IMR-90 (cell line): ENCODE data around the gene SBNO1. TPM values are rescaled to one million over a fixed set of nuclear protein-coding genes. Genes with fewer than 3 reads are reported as not detected.

Experiments used
- ATAC-seq: fragments of 200-7000 bp; cut with Tn5 transposase; 2 replicates; pipeline ENCODE4 v1.9.1; 2020; ENCODE audit warnings: low read depth, mild to moderate bottlenecking, moderate library complexity
- BruUV-seq: library from RNA; stranded (reverse); fragments of 400-500 nt; replicated peaks from 2 replicates; lab custom pipeline; 2021; lab: Mats Ljungman, UMichigan
- CTCF ChIA-PET: fragments of 300-600 bp; formaldehyde crosslinking; extraction: SDS; loops from one replicate; lab custom pipeline; 2021; ENCODE audit warnings: antibody characterized with exemption; lab: Yijun Ruan, JAX
- POLR2A ChIA-PET: fragments of 300-600 bp; sonication (Branson Sonifier 250); formaldehyde crosslinking; loops from one replicate; lab custom pipeline; 2022; ENCODE audit warnings: antibody characterized with exemption; ENCODE audit not compliant: unreplicated experiment; lab: Charles Lee
- DNase-seq: peaks from one replicate; pipeline ENCODE4 v3.0.0; 2013
- H2AFZ ChIP-seq: replicated peaks from 2 replicates; pipeline ENCODE3; 2013; ENCODE audit warnings: low read length, mild to moderate bottlenecking; ENCODE audit not compliant: poor library complexity
- H2AK5ac ChIP-seq: 2 replicates; pipeline ENCODE4 v1.6.1; 2013; ENCODE audit warnings: low read depth, low read length, inconsistent platforms
- H2AK9ac ChIP-seq: replicated peaks from 2 replicates; pipeline ENCODE3; 2013; ENCODE audit warnings: mild to moderate bottlenecking, low read depth, low read length, moderate library complexity; ENCODE audit not compliant: poor library complexity
- H2BK120ac ChIP-seq: 2 replicates; pipeline ENCODE4 v1.6.1; 2013; ENCODE audit warnings: low read depth, low read length, inconsistent platforms
- H2BK15ac ChIP-seq: 3 replicates; pipeline ENCODE4 v1.6.1; 2013; ENCODE audit warnings: low read depth, low read length, inconsistent platforms
- H2BK20ac ChIP-seq: 2 replicates; pipeline ENCODE4 v1.6.1; 2013; ENCODE audit warnings: low read depth, mild to moderate bottlenecking, inconsistent platforms, low read length, moderate library complexity
- H2BK5ac ChIP-seq: 2 replicates; pipeline ENCODE4 v1.6.1; 2013; ENCODE audit warnings: mild to moderate bottlenecking, low read depth, low read length, inconsistent platforms; ENCODE audit not compliant: poor library complexity, severe bottlenecking
- H3K14ac ChIP-seq: replicated peaks from 2 replicates; pipeline ENCODE4 v1.6.1; 2013; ENCODE audit warnings: low read depth, low read length, inconsistent platforms
- H3K18ac ChIP-seq: 2 replicates; pipeline ENCODE4 v1.6.1; 2013; ENCODE audit warnings: low read depth, low read length, control low read depth
- H3K23ac ChIP-seq: 2 replicates; pipeline ENCODE4 v1.6.1; 2013; ENCODE audit warnings: low read depth, low read length, inconsistent platforms
- H3K27ac ChIP-seq: 2 replicates; pipeline ENCODE4 v1.5.1; 2013; ENCODE audit warnings: mild to moderate bottlenecking, control low read depth, low read length; ENCODE audit not compliant: insufficient read depth
- H3K27me3 ChIP-seq: 2 replicates; pipeline ENCODE4 v1.6.1; 2013; ENCODE audit warnings: low read length; ENCODE audit not compliant: control insufficient read depth, insufficient read depth
- H3K36me3 ChIP-seq: 2 replicates; pipeline ENCODE4 v1.6.1; 2013; ENCODE audit warnings: low read length, mixed read lengths; ENCODE audit not compliant: control insufficient read depth, insufficient read depth
- H3K4ac ChIP-seq: 2 replicates; pipeline ENCODE4 v1.6.1; 2013; ENCODE audit warnings: low read depth, low read length, inconsistent platforms
- H3K4me1 ChIP-seq: 2 replicates; pipeline ENCODE4 v1.6.1; 2013; ENCODE audit warnings: low read length, mixed read lengths; ENCODE audit not compliant: control insufficient read depth, insufficient read depth
- H3K4me2 ChIP-seq: 2 replicates; pipeline ENCODE4 v1.6.1; 2013; ENCODE audit warnings: low read depth, mild to moderate bottlenecking, control low read depth, low read length, moderate library complexity
- H3K4me3 ChIP-seq: 2 replicates; pipeline ENCODE4 v1.5.1; 2013; ENCODE audit warnings: low read depth, mild to moderate bottlenecking, control low read depth, low read length, moderate library complexity; ENCODE audit not compliant: insufficient read depth
- H3K56ac ChIP-seq: 2 replicates; pipeline ENCODE4 v1.6.1; 2013; ENCODE audit warnings: low read length, inconsistent platforms; ENCODE audit not compliant: insufficient read depth; ENCODE audit errors: extremely low read depth
- H3K79me1 ChIP-seq, 2 experiments: 2 replicates each; pipeline ENCODE4 v1.6.1; 2013; ENCODE audit warnings: low read length in 2 of 2, inconsistent platforms in 1 of 2, low read depth in 1 of 2
- H3K9ac ChIP-seq: 2 replicates; pipeline ENCODE4 v1.6.1; 2013; ENCODE audit warnings: low read depth, low read length, control low read depth
- H3K9me1 ChIP-seq: 2 replicates; pipeline ENCODE4 v1.6.1; 2013; ENCODE audit warnings: low read length, inconsistent platforms; ENCODE audit not compliant: insufficient read depth
- H3K9me3 ChIP-seq: 2 replicates; pipeline ENCODE4 v1.6.1; 2013; ENCODE audit warnings: low read length; ENCODE audit not compliant: control insufficient read depth, insufficient read depth
- H4K20me1 ChIP-seq: 2 replicates; pipeline ENCODE4 v1.6.1; 2013; ENCODE audit warnings: low read length, inconsistent platforms; ENCODE audit not compliant: insufficient read depth
- H4K5ac ChIP-seq: 2 replicates; pipeline ENCODE4 v1.6.1; 2013; ENCODE audit warnings: mild to moderate bottlenecking, low read depth, low read length, control low read depth
- H4K8ac ChIP-seq, 2 experiments: 2 replicates each; pipeline ENCODE4 v1.6.1; 2013; ENCODE audit warnings: low read depth in 2 of 2, low read length in 2 of 2, control low read depth in 1 of 2, inconsistent platforms in 1 of 2
- H4K91ac ChIP-seq: 2 replicates; pipeline ENCODE4 v1.6.1; 2013; ENCODE audit warnings: low read depth, low read length, inconsistent platforms; ENCODE audit not compliant: insufficient read depth
- BHLHE40 ChIP-seq: fragments of 150-350 bp; IDR thresholded peaks from 2 replicates; pipeline ENCODE4 v1.6.1; 2016; ENCODE audit warnings: mild to moderate bottlenecking, low read depth, low read length
- CEBPB ChIP-seq: IDR thresholded peaks from 2 replicates; pipeline ENCODE4 v1.6.1; 2012; ENCODE audit warnings: low read depth, low read length, improper control_type of control experiment
- FOS ChIP-seq: fragments of 150-350 bp; IDR thresholded peaks from 2 replicates; pipeline ENCODE4 v1.6.1; 2016; ENCODE audit warnings: low read depth, low read length
- MAFK ChIP-seq: IDR thresholded peaks from 2 replicates; pipeline ENCODE4 v1.6.1; 2012; ENCODE audit warnings: low read depth, low read length, improper control_type of control experiment
- NFE2L2 ChIP-seq: fragments of 150-350 bp; IDR thresholded peaks from 2 replicates; pipeline ENCODE4 v1.6.1; 2016; ENCODE audit warnings: low read depth, mild to moderate bottlenecking, low read length
- RAD21 ChIP-seq: IDR thresholded peaks from 2 replicates; pipeline ENCODE4 v1.6.1; 2012; ENCODE audit warnings: low read length, improper control_type of control experiment
- RCOR1 ChIP-seq: IDR thresholded peaks from 2 replicates; pipeline ENCODE4 v1.6.1; 2012; ENCODE audit warnings: mild to moderate bottlenecking, low read length, improper control_type of control experiment; ENCODE audit not compliant: insufficient replicate concordance
- SMC3 ChIP-seq: fragments of 150-350 bp; IDR thresholded peaks from 2 replicates; pipeline ENCODE4 v1.6.1; 2016; ENCODE audit warnings: low read depth, mild to moderate bottlenecking, antibody characterized with exemption, low read length, moderate library complexity
- WGBS, 2 experiments: methylation state at CpG; one replicate each; pipeline versions ENCODE4 v1.1.5 to v1.1.7; 2013; ENCODE audit warnings: missing lambda C conversion rate in 2 of 2; ENCODE audit not compliant: insufficient read length in 1 of 2; ENCODE audit errors: extremely low coverage in 2 of 2; 5-methylcytosine and 5-hydroxymethylcytosine counted together
- dilution Hi-C: fragments of 300-500 bp; cut with HindIII; formaldehyde crosslinking; loops from one replicate; pipeline ENCODE4 v1.14.3; 2018; ENCODE audit warnings: low sequenced_read_pairs; ENCODE audit not compliant: unreplicated experiment
- in situ Hi-C: fragments of 300-500 bp; cut with MboI; formaldehyde crosslinking; loops from 3 replicates; pipeline ENCODE4 v1.14.3; 2019; ENCODE audit warnings: low sequenced_read_pairs, inconsistent platforms, mixed read lengths
- intact Hi-C: fragments of 100-400 bp; cut with micrococcal nuclease; formaldehyde crosslinking; loops from 2 replicates; pipeline ENCODE4 v1.10.0; 2022
- polyA plus RNA-seq, 3 experiments: library from polyadenylated mRNA; depleted of rRNA; stranded (reverse); fragments of >200 nt; gene quantifications; 2 replicates each; pipeline ENCODE4 v1.2.3, GENCODE V29; 2012; ENCODE audit warnings: low replicate concordance in 1 of 3
- total RNA-seq: library from RNA; depleted of rRNA; stranded (reverse); fragments of >200 nt; gene quantifications from 2 replicates; pipeline ENCODE4 v1.2.3, GENCODE V29; 2012
- TF ChIP-seq, protein P1 (sequence below): conservative IDR thresholded peaks from 2 replicates; pipeline ENCODE4 v1.5.1; 2012; ENCODE audit warnings: mild to moderate bottlenecking, low read depth, low read length, improper control_type of control experiment
- TF ChIP-seq, protein P2 (sequence below): fragments of 150-350 bp; IDR thresholded peaks from 2 replicates; pipeline ENCODE4 v1.6.1; 2016; ENCODE audit warnings: low read depth, mild to moderate bottlenecking, low read length, moderate library complexity, borderline replicate concordance

SBNO1 gene
- total and polyA plus RNA-seq, 2 of the 4 experiments (the other 2 are of a cell fraction), result 5.3 to 24.9 TPM

DNA sequence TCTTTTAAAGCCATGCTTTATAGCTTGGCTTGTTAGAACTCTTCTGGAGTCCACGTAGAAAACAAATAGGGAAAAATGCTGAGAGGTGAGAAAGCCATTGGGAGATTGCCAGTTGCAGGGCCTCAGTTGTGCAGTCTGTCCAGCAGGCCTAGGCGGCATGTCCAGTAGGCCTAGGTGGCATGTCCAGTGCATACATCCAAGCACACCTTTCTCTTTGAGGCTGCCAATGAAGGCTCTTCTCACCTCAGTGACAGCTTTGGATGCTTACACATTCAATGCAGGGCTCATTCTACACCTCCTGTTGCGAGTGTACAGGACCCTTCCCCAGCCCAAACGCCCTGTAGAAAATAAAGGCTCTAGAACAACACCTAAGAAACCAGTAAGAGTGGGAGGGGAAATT is 106.1 kb downstream of the SBNO1 start:
- ChIA-PET CTCF (no interaction called here), POLR2A (no interaction called here)
- Histone ChIP-seq H3K9ac (no peak overlapping the region), H2BK5ac (no peak overlapping the region), H2AFZ (no peak overlapping the region), H3K4me2 (no peak overlapping the region), H2AK9ac (no peak overlapping the region), H3K18ac (no peak overlapping the region), H4K91ac (no peak overlapping the region), H2BK120ac (no peak overlapping the region), H3K36me3 (peaks cover 70% of the 10 kb centered on the region), H4K5ac (no peak overlapping the region), H4K20me1 (peaks cover 29% of the 10 kb centered on the region), H3K4me1 (no peaks in the 10 kb centered on the region), H3K27ac (no peak overlapping the region), H3K9me1 (peaks cover 3% of the 10 kb centered on the region), H3K9me3 (no peaks in the 10 kb centered on the region), H2AK5ac (no peak overlapping the region), H3K14ac (no peak overlapping the region), H3K56ac (no peak overlapping the region), H3K27me3 (no peaks in the 10 kb centered on the region), H3K4me3 (no peak overlapping the region), H3K79me1 (peaks cover 20 to 67% of the 10 kb centered on the region in 2 experiments), H2BK20ac (no peak overlapping the region), H4K8ac (no peak overlapping the region), H2BK15ac (no peak overlapping the region), H3K23ac (no peak overlapping the region), H3K4ac (no peak overlapping the region)
- 92% methylated on average over 2 of the region's 4 CpGs; no CpG with 5 or more reads in 1 of the 2 experiments for WGBS, 2 experiments
- ATAC-seq (no peak), DNase-seq (no peak)
- dilution Hi-C loops (no loop called here), intact Hi-C loops (no loop called here), in situ Hi-C loops (no loop called here)
- TF ChIP-seq RCOR1 (no peak), FOS (no peak), BHLHE40 (no peak), NFE2L2 (no peak), MAFK (no peak), SMC3 (no peak), RAD21 (no peak), CEBPB (no peak)
- TF ChIP-seq, protein P1, sequence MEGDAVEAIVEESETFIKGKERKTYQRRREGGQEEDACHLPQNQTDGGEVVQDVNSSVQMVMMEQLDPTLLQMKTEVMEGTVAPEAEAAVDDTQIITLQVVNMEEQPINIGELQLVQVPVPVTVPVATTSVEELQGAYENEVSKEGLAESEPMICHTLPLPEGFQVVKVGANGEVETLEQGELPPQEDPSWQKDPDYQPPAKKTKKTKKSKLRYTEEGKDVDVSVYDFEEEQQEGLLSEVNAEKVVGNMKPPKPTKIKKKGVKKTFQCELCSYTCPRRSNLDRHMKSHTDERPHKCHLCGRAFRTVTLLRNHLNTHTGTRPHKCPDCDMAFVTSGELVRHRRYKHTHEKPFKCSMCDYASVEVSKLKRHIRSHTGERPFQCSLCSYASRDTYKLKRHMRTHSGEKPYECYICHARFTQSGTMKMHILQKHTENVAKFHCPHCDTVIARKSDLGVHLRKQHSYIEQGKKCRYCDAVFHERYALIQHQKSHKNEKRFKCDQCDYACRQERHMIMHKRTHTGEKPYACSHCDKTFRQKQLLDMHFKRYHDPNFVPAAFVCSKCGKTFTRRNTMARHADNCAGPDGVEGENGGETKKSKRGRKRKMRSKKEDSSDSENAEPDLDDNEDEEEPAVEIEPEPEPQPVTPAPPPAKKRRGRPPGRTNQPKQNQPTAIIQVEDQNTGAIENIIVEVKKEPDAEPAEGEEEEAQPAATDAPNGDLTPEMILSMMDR, result no peak
- TF ChIP-seq, protein P2, sequence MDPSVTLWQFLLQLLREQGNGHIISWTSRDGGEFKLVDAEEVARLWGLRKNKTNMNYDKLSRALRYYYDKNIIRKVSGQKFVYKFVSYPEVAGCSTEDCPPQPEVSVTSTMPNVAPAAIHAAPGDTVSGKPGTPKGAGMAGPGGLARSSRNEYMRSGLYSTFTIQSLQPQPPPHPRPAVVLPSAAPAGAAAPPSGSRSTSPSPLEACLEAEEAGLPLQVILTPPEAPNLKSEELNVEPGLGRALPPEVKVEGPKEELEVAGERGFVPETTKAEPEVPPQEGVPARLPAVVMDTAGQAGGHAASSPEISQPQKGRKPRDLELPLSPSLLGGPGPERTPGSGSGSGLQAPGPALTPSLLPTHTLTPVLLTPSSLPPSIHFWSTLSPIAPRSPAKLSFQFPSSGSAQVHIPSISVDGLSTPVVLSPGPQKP, result no peak
- BruUV-seq, result no TSS peak
